ENCODE measurements around the gene BCL7C.

GRCh38 chr16:30925995-30926811, 32.3 kb upstream of the BCL7C start:
- TF ChIP-seq POLR2AphosphoS2 (IDR thresholded peaks at IDR 0.05; ENCODE audit: low read depth, low read length) (no peak), NFYA (IDR thresholded peaks at IDR 0.05; ENCODE audit: borderline replicate concordance, low read depth, low read length) (no peak), ETV6 (conservative IDR thresholded peaks at IDR 0.05 in 1 of 2, IDR thresholded peaks at IDR 0.05 in 1 of 2; ENCODE audit: borderline replicate concordance in 1 of 2, low read depth in 1 of 2) (no peak), CTCF (IDR thresholded peaks at IDR 0.05 in 2 of 3, conservative IDR thresholded peaks at IDR 0.05 in 1 of 3; ENCODE audit: control insufficient read depth in 2 of 3, extremely low read depth in 1 of 3, insufficient read depth in 1 of 3, low read depth in 3 of 3, low read length in 3 of 3) (no peak), SPI1 (IDR thresholded peaks at IDR 0.05; ENCODE audit: borderline replicate concordance, insufficient read depth, low read depth, low read length) (no peak), RAD21 (IDR thresholded peaks at IDR 0.05; ENCODE audit: insufficient read depth, low read depth, low read length) (no peak), ZNF24 (IDR thresholded peaks at IDR 0.05) (no peak), POLR2AphosphoS5 (IDR thresholded peaks at IDR 0.05; ENCODE audit: low read length) (no peak), RUNX3 (IDR thresholded peaks at IDR 0.05; ENCODE audit: low read length) (no peak), EP300 (IDR thresholded peaks at IDR 0.05; ENCODE audit: borderline replicate concordance in 1 of 2, control insufficient read depth in 1 of 2, low read depth in 2 of 2, low read length in 2 of 2) (no peak), MAX (IDR thresholded peaks at IDR 0.05; ENCODE audit: low read depth, low read length) (no peak), CBFB (IDR thresholded peaks at IDR 0.05; ENCODE audit: low read depth) (no peak), NRF1 (conservative IDR thresholded peaks at IDR 0.05; ENCODE audit: low read depth, low read length) (no peak)

Data from GM12878 (cell line).